ENCODE results near the gene PPP1R2C. TPM values are rescaled to one million over a fixed set of nuclear protein-coding genes. Genes with fewer than 3 reads are reported as not detected.

Gene PPP1R2C
- total RNA-seq, 1 donor from 2014 or later: not detected

DNA sequence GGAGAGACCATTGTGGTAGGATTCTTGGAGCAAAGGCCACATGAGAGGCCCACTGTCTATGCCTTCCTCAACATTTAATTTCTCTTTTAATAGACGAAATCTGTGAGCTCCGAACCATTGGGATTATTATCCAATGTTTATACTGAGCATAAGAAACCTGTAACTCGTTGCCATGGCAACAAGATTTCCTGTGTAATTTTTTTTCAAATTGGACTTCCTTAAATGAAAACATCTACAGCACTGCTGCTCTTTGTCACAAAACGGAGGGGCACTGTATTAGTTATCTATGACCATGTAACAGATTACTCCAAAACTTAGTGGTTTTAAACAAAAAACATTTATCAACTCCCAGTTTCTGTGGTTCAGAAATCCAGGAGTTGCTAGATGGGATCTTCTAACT is 38.7 kb downstream of the PPP1R2C start:
- Histone ChIP-seq H3K9ac (ENCODE audit: low read length) (no peak overlapping the region), H3K27me3 (ENCODE audit: insufficient read depth, low read length) (no peaks in the 10 kb centered on the region), H3K4me1 (ENCODE audit: insufficient read depth, low read length) (no peaks in the 10 kb centered on the region), H3K27ac (ENCODE audit: low read depth, low read length) (no peak overlapping the region), H3K4me3 (ENCODE audit: insufficient read depth, low read depth, low read length) (no peak overlapping the region), H3K79me2 (ENCODE audit: insufficient read depth, low read length) (no peaks in the 10 kb centered on the region), H4K20me1 (ENCODE audit: insufficient read depth, low read length) (no peaks in the 10 kb centered on the region), H3K36me3 (ENCODE audit: insufficient read depth, low read length) (no peaks in the 10 kb centered on the region), H2AFZ (ENCODE audit: low read depth, low read length) (no peak overlapping the region), H3K4me2 (ENCODE audit: low read length) (no peak overlapping the region), H3K9me3 (ENCODE audit: insufficient read depth, low read depth, low read length) (no peaks in the 10 kb centered on the region)
- Mint-ChIP-seq H3K4me3 (ENCODE audit: unreplicated experiment) (no peak overlapping the region), H3K4me1 (ENCODE audit: low read depth, unreplicated experiment) (no peaks in the 10 kb centered on the region), H3K27me3 (ENCODE audit: low read depth, unreplicated experiment) (peaks cover 2% of the 10 kb centered on the region), H3K27ac (ENCODE audit: unreplicated experiment) (no peak overlapping the region), H3K36me3 (ENCODE audit: low read depth, unreplicated experiment) (no peaks in the 10 kb centered on the region), H3K9me3 (ENCODE audit: unreplicated experiment) (no peaks in the 10 kb centered on the region)
- TF ChIP-seq, protein P1, sequence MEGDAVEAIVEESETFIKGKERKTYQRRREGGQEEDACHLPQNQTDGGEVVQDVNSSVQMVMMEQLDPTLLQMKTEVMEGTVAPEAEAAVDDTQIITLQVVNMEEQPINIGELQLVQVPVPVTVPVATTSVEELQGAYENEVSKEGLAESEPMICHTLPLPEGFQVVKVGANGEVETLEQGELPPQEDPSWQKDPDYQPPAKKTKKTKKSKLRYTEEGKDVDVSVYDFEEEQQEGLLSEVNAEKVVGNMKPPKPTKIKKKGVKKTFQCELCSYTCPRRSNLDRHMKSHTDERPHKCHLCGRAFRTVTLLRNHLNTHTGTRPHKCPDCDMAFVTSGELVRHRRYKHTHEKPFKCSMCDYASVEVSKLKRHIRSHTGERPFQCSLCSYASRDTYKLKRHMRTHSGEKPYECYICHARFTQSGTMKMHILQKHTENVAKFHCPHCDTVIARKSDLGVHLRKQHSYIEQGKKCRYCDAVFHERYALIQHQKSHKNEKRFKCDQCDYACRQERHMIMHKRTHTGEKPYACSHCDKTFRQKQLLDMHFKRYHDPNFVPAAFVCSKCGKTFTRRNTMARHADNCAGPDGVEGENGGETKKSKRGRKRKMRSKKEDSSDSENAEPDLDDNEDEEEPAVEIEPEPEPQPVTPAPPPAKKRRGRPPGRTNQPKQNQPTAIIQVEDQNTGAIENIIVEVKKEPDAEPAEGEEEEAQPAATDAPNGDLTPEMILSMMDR (IDR thresholded peaks at IDR 0.05; ENCODE audit: insufficient read depth, low read depth, low read length): no peak
- no peak for TF ChIP-seq EZH2 (IDR thresholded peaks at IDR 0.05; ENCODE audit: insufficient read depth, low read length)
- peak; percentile 39 for FAIRE-seq
- no peak for DNase-seq (ENCODE audit: low read depth)

DNA sequence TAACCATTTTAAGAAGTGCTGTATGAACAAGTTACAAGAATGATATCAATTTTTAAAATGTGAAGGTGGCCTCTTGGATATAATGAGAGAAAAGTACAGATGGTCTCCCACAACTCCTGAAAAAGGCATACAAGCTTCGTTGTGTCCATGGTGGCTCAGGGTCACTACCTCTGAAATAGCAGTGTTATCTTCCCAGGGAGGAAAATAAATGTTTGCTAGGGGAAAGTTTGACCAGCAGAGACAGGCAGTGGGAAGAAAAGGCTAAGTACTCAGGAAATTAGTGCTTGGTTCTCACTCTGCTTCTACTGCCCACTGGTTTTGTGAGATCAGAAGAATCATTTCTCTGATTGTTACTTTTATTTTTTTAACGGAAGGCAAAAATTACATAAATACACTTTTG is 39.4 kb downstream of the PPP1R2C start:
- no peaks in the 10 kb centered on the region for H3K36me3 ChIP-seq (ENCODE audit: insufficient read depth, low read length)
- H3K9ac ChIP-seq (ENCODE audit: low read length): no peak overlapping the region
- H4K20me1 ChIP-seq (ENCODE audit: insufficient read depth, low read length): no peaks in the 10 kb centered on the region
- no peak overlapping the region for H3K4me2 ChIP-seq (ENCODE audit: low read length)
- H3K27ac ChIP-seq (ENCODE audit: low read depth, low read length): no peak overlapping the region
- no peaks in the 10 kb centered on the region for H3K4me1 ChIP-seq (ENCODE audit: insufficient read depth, low read length)
- FAIRE-seq: no peak
- Mint-ChIP-seq H3K9me3 (ENCODE audit: unreplicated experiment) (no peaks in the 10 kb centered on the region), H3K4me1 (ENCODE audit: low read depth, unreplicated experiment) (no peaks in the 10 kb centered on the region), H3K36me3 (ENCODE audit: low read depth, unreplicated experiment) (no peaks in the 10 kb centered on the region), H3K27ac (ENCODE audit: unreplicated experiment) (no peak overlapping the region), H3K4me3 (ENCODE audit: unreplicated experiment) (no peak overlapping the region), H3K27me3 (ENCODE audit: low read depth, unreplicated experiment) (peaks cover 2% of the 10 kb centered on the region)
- H2AFZ ChIP-seq (ENCODE audit: low read depth, low read length): no peak overlapping the region
- no peak overlapping the region for H3K4me3 ChIP-seq (ENCODE audit: insufficient read depth, low read depth, low read length)
- H3K27me3 ChIP-seq (ENCODE audit: insufficient read depth, low read length): no peaks in the 10 kb centered on the region
- no peaks in the 10 kb centered on the region for H3K9me3 ChIP-seq (ENCODE audit: insufficient read depth, low read depth, low read length)
- no peaks in the 10 kb centered on the region for H3K79me2 ChIP-seq (ENCODE audit: insufficient read depth, low read length)
- TF ChIP-seq, protein P1 (IDR thresholded peaks at IDR 0.05; ENCODE audit: insufficient read depth, low read depth, low read length): no peak
- TF ChIP-seq EZH2 (IDR thresholded peaks at IDR 0.05; ENCODE audit: insufficient read depth, low read length): no peak
- no peak for DNase-seq (ENCODE audit: low read depth)

- Mint-ChIP-seq H3K27me3 (ENCODE audit: low read depth, unreplicated experiment) (no peaks in the 10 kb centered on the region), H3K4me1 (ENCODE audit: low read depth, unreplicated experiment) (no peaks in the 10 kb centered on the region), H3K4me3 (ENCODE audit: unreplicated experiment) (no peak overlapping the region), H3K9me3 (ENCODE audit: unreplicated experiment) (no peaks in the 10 kb centered on the region), H3K36me3 (ENCODE audit: low read depth, unreplicated experiment) (no peaks in the 10 kb centered on the region), H3K27ac (ENCODE audit: unreplicated experiment) (no peak overlapping the region)
- no peaks in the 10 kb centered on the region for H4K20me1 ChIP-seq (ENCODE audit: insufficient read depth, low read length)
- DNase-seq (ENCODE audit: low read depth) (no peak), FAIRE-seq (peak; percentile 58)
- H2AFZ ChIP-seq (ENCODE audit: low read depth, low read length): no peak overlapping the region
- H3K9ac ChIP-seq (ENCODE audit: low read length): no peak overlapping the region
- H3K79me2 ChIP-seq (ENCODE audit: insufficient read depth, low read length): no peaks in the 10 kb centered on the region
- no peaks in the 10 kb centered on the region for H3K9me3 ChIP-seq (ENCODE audit: insufficient read depth, low read depth, low read length)
- H3K4me1 ChIP-seq (ENCODE audit: insufficient read depth, low read length): no peaks in the 10 kb centered on the region
- no peaks in the 10 kb centered on the region for H3K36me3 ChIP-seq (ENCODE audit: insufficient read depth, low read length)
- H3K4me3 ChIP-seq (ENCODE audit: insufficient read depth, low read depth, low read length): no peak overlapping the region
- no peak for TF ChIP-seq EZH2 (IDR thresholded peaks at IDR 0.05; ENCODE audit: insufficient read depth, low read length)
- TF ChIP-seq, protein P1 (IDR thresholded peaks at IDR 0.05; ENCODE audit: insufficient read depth, low read depth, low read length): no peak
- H3K27me3 ChIP-seq (ENCODE audit: insufficient read depth, low read length): no peaks in the 10 kb centered on the region
- no peak overlapping the region for H3K27ac ChIP-seq (ENCODE audit: low read depth, low read length)
- H3K4me2 ChIP-seq (ENCODE audit: low read length): no peak overlapping the region
Observed at GRCh38 chrX:42735250-42735649, 42.7 kb downstream of the PPP1R2C start.
